ENCODE results near the gene HTRA3. TPM values are rescaled to one million over a fixed set of nuclear protein-coding genes. Genes with fewer than 3 reads are reported as not detected.

Gene HTRA3
- total RNA-seq, 1 experiment from 2014 or later: 2.8 TPM

DNA sequence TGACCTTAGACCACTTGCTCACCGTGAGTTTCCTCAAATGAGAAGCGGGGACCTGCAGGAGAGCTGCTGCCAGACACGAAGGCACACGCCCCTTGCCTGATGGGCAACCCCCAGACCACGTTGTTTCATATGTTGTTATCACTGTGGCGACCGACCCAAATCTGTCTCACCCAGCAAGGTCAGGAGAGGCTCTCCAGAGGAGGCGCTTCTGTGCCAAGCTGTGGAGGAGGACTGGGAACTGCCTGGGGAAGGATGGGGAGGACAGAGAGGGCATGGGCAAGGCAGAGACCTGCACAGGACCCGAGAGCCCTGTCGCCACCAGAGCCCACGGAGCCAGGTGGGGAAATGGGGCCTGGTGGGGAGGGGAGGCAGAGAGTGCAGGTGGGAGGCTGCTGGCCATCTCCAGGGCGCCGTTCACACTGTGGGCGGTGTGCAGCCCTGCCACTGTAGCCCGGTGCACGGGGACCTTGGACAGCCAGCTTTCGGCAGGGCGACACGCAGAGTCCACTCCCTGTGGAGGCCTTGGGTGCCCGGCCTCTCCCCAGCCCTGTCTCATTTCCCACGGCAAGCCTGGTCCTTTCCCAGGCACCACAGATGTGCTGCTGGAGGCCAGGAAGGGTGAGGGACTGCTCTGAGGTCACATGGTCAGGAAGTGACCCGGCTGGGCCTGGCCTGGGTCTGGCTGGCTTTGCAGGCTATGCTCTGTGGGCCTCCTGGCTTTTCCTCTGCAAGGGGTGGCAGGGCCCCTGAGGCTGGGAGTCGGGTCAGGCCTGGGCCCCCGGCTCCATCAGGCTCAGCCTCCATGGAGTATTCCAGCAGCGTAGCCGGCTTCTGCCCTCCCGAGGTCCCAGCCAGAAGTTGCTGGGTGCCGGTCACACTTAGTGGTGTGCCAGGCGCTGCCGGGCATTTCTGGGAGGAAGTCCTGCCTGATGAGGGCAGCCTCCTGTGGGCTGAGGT lies 3.2 kb downstream of the HTRA3 start:
- H3K27ac ChIP-seq (ENCODE audit: low read length): no peak overlapping the region
- no peak for ATAC-seq
- H3K4me2 ChIP-seq (ENCODE audit: low read length): no peak overlapping the region
- no peaks in the 10 kb centered on the region for H3K79me2 ChIP-seq (ENCODE audit: low read length)
- no peak for TF ChIP-seq EZH2phosphoT487 (IDR thresholded peaks at IDR 0.05; ENCODE audit: borderline replicate concordance, low read length)
- POLR2A ChIA-PET (ENCODE audit: unreplicated experiment): no interaction called here
- no peaks in the 10 kb centered on the region for H3K9me2 ChIP-seq (replicated peaks; ENCODE audit: low read length)
- H3F3A ChIP-seq (ENCODE audit: low read length, unreplicated experiment): no peaks in the 10 kb centered on the region
- no peaks in the 10 kb centered on the region for H3K36me3 ChIP-seq (ENCODE audit: low read depth, low read length)
- H3K4me3 ChIP-seq (ENCODE audit: low read length): no peak overlapping the region
- no peaks in the 10 kb centered on the region for H3K9me3 ChIP-seq (ENCODE audit: low read length)
- CTCF ChIA-PET: no interaction called here
- H3K27me3 ChIP-seq (ENCODE audit: low read length): no peaks in the 10 kb centered on the region
- H3K9ac ChIP-seq (ENCODE audit: low read length): no peak overlapping the region
- H3K4me1 ChIP-seq (ENCODE audit: insufficient read depth, low read length): peaks cover 9% of the 10 kb centered on the region
- no peaks in the 10 kb centered on the region for H4K20me1 ChIP-seq (ENCODE audit: low read length)
- intact Hi-C loops (cut with micrococcal nuclease): no loop called here
- no peak overlapping the region for H2AFZ ChIP-seq (ENCODE audit: low read length)
- no TSS peak for BruUV-seq (replicated peaks)
- no peak for DNase-seq

DNA sequence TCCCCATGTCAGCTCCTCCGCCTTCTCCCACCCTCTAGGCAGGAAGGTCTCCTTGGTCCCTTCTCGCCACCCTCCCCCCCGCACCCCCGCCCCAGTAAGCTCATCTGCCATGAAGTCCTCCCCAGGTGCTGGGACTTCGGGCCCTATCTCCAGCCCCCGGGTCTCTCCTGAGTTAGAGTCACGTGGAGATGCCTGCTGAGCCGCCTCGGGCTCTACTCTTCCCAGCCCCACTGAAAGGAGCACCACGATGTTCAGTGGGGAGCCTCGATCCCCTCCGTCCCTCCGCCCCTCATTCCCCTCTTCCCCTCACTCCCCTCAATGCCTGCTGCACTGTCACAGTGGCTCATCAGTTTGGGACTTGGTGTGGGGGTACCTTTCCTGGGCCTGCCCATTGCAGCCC lies 3.9 kb downstream of the HTRA3 start:
- H3K4me1 ChIP-seq (ENCODE audit: insufficient read depth, low read length): peaks cover 16% of the 10 kb centered on the region
- no peaks in the 10 kb centered on the region for H3F3A ChIP-seq (ENCODE audit: low read length, unreplicated experiment)
- H3K79me2 ChIP-seq (ENCODE audit: low read length): no peaks in the 10 kb centered on the region
- H3K36me3 ChIP-seq (ENCODE audit: low read depth, low read length): no peaks in the 10 kb centered on the region
- no peak for DNase-seq
- H3K9me2 ChIP-seq (replicated peaks; ENCODE audit: low read length): no peaks in the 10 kb centered on the region
- TF ChIP-seq EZH2 (IDR thresholded peaks at IDR 0.05; ENCODE audit: low read length, unreplicated experiment) (no peak), EZH2phosphoT487 (IDR thresholded peaks at IDR 0.05; ENCODE audit: borderline replicate concordance, low read length) (no peak)
- TF ChIP-seq, protein P1, sequence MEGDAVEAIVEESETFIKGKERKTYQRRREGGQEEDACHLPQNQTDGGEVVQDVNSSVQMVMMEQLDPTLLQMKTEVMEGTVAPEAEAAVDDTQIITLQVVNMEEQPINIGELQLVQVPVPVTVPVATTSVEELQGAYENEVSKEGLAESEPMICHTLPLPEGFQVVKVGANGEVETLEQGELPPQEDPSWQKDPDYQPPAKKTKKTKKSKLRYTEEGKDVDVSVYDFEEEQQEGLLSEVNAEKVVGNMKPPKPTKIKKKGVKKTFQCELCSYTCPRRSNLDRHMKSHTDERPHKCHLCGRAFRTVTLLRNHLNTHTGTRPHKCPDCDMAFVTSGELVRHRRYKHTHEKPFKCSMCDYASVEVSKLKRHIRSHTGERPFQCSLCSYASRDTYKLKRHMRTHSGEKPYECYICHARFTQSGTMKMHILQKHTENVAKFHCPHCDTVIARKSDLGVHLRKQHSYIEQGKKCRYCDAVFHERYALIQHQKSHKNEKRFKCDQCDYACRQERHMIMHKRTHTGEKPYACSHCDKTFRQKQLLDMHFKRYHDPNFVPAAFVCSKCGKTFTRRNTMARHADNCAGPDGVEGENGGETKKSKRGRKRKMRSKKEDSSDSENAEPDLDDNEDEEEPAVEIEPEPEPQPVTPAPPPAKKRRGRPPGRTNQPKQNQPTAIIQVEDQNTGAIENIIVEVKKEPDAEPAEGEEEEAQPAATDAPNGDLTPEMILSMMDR (conservative IDR thresholded peaks at IDR 0.05; ENCODE audit: low read depth, low read length): no peak
- ChIA-PET CTCF (no interaction called here), POLR2A (ENCODE audit: unreplicated experiment) (no interaction called here)
- no peak overlapping the region for H3K4me3 ChIP-seq (ENCODE audit: low read length)
- no peaks in the 10 kb centered on the region for H4K20me1 ChIP-seq (ENCODE audit: low read length)
- intact Hi-C loops (cut with micrococcal nuclease): no loop called here
- H3K27me3 ChIP-seq (ENCODE audit: low read length): no peaks in the 10 kb centered on the region
- no peak overlapping the region for H3K27ac ChIP-seq (ENCODE audit: low read length)
- ATAC-seq: no peak
- H3K9me3 ChIP-seq (ENCODE audit: low read length): no peaks in the 10 kb centered on the region
- H3K4me2 ChIP-seq (ENCODE audit: low read length): no peak overlapping the region
- BruUV-seq (replicated peaks): no TSS peak
- H3K9ac ChIP-seq (ENCODE audit: low read length): no peak overlapping the region
- no peak overlapping the region for H2AFZ ChIP-seq (ENCODE audit: low read length)

DNA sequence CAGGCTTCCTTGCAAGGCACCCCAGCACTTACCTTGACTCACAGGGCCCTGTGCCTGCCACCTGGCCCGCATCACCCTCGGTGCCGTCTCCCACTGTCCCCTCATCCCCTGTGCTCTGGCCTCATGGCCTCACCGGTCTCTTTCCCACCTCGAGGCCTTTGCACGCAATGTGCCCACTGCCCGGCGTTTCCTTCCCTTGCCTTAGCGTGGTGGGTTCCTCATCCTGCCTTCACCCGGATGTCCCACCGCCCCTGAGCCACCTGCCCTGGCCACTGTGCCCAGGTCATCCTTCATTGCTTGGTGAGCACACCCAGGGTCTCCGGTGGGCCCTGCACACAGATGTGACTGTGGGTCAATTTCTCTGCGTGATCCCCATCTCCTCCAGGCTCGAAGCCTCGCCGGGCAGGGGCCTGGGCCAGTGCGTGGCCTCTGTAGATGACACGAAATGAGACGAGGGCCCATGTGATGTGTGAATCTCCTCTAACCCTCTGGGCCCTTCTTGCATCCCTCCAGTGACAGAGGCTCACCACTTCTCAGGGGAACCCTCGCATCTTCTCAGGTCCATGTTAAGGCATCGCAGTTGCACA lies 4.6 kb downstream of the HTRA3 start:
- Histone ChIP-seq H2AFZ (ENCODE audit: low read length) (no peak overlapping the region), H3K4me2 (ENCODE audit: low read length) (no peak overlapping the region), H3K9ac (ENCODE audit: low read length) (no peak overlapping the region), H3F3A (ENCODE audit: low read length, unreplicated experiment) (no peaks in the 10 kb centered on the region), H3K79me2 (ENCODE audit: low read length) (no peaks in the 10 kb centered on the region), H3K27me3 (ENCODE audit: low read length) (no peaks in the 10 kb centered on the region), H3K4me3 (ENCODE audit: low read length) (no peak overlapping the region), H3K4me1 (ENCODE audit: insufficient read depth, low read length) (peaks cover 24% of the 10 kb centered on the region), H3K27ac (ENCODE audit: low read length) (no peak overlapping the region), H3K36me3 (ENCODE audit: low read depth, low read length) (no peaks in the 10 kb centered on the region), H4K20me1 (ENCODE audit: low read length) (no peaks in the 10 kb centered on the region), H3K9me3 (ENCODE audit: low read length) (no peaks in the 10 kb centered on the region), H3K9me2 (replicated peaks; ENCODE audit: low read length) (no peaks in the 10 kb centered on the region)
- DNase-seq (no peak), ATAC-seq (no peak)
- ChIA-PET CTCF (no interaction called here), POLR2A (ENCODE audit: unreplicated experiment) (no interaction called here)
- TF ChIP-seq, protein P1 (conservative IDR thresholded peaks at IDR 0.05; ENCODE audit: low read depth, low read length): no peak
- TF ChIP-seq EZH2phosphoT487 (IDR thresholded peaks at IDR 0.05; ENCODE audit: borderline replicate concordance, low read length) (no peak), EZH2 (IDR thresholded peaks at IDR 0.05; ENCODE audit: low read length, unreplicated experiment) (no peak)
- intact Hi-C loops (cut with micrococcal nuclease): no loop called here
- BruUV-seq (replicated peaks): no TSS peak
